AG09309 (cell line): Measurements from ENCODE around the gene GNAI1.

Experiments used
- DNase-seq: peaks from one replicate; pipeline ENCODE4 v3.0.0-alpha.2; 2010; ENCODE audit warnings: low read depth
- H3K4me3 ChIP-seq: 2 replicates; pipeline ENCODE4 v1.5.1; 2011; ENCODE audit warnings: mild to moderate bottlenecking, low read depth, low read length, moderate library complexity; ENCODE audit not compliant: control insufficient read depth
- TF ChIP-seq, protein P1 (sequence below): IDR thresholded peaks from 2 replicates; pipeline ENCODE4 v1.5.1; 2011; ENCODE audit warnings: mild to moderate bottlenecking, low read depth, low read length, inconsistent platforms; ENCODE audit not compliant: insufficient read depth, control insufficient read depth; ENCODE audit errors: missing control alignments

The GNAI1 gene

DNA sequence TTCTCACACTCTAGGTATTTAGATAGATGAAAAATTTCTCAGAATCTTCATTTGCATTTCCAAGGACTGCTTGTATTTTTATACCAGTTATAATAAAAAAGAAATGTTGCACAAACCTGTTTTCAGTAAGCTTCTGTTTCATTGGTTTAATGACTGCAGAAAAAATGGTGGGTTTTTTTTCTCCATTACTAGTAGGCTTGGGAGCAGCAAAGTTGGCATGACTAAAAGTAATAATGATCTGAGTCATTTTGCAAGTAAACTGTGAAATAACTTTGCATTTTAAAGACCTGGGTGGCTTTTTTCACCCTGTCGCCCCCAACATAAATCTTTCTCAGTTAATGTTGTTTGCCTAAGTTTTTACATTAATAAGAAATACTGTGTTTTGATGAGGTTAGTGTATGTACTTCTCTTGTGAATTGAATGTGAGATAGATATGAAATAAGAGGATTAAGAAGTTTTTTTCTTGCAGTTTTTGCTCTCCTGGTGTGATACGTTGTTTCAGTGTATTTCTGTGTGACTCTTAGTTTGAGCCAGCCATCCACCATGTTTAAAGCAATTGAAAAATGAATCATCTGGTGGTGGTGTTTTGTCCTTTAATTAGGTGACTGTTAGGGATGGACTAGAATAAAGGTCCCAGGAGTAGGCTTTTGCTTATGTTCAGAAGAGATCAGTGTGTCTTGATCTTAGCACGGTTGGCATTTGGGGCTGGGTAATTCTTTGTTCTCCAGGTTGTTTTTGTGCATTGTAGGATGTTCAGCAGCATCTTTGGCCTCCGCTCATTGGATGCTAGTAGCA, 1.8 kb downstream of the GNAI1 start:
- DNase-seq, result no peak
- TF ChIP-seq, protein P1, sequence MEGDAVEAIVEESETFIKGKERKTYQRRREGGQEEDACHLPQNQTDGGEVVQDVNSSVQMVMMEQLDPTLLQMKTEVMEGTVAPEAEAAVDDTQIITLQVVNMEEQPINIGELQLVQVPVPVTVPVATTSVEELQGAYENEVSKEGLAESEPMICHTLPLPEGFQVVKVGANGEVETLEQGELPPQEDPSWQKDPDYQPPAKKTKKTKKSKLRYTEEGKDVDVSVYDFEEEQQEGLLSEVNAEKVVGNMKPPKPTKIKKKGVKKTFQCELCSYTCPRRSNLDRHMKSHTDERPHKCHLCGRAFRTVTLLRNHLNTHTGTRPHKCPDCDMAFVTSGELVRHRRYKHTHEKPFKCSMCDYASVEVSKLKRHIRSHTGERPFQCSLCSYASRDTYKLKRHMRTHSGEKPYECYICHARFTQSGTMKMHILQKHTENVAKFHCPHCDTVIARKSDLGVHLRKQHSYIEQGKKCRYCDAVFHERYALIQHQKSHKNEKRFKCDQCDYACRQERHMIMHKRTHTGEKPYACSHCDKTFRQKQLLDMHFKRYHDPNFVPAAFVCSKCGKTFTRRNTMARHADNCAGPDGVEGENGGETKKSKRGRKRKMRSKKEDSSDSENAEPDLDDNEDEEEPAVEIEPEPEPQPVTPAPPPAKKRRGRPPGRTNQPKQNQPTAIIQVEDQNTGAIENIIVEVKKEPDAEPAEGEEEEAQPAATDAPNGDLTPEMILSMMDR, result no peak
- peak overlapping the region; percentile 97 for H3K4me3 ChIP-seq

DNA sequence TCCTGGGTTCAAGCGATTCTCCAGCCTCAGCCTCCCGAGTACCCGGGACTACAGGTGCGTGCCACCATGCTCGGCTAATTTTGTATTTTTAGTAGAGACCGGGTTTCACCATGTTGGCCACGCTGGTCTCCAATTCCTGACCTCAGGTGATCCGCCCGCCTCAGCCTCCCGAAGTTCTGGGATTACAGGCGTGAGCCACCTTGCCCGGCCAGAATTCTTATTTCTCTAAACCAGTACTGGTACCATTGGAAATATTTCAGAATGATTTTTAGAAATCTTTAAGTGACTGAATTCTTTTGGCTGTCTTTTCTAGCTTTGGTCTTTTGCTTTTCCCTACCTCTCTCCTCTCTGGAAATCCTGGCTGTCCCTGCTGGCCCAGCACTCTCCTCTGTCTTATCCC, 2.8 kb downstream of the GNAI1 start:
- TF ChIP-seq, protein P1, result no peak
- H3K4me3 ChIP-seq, result no peak overlapping the region
- DNase-seq, result no peak

DNA sequence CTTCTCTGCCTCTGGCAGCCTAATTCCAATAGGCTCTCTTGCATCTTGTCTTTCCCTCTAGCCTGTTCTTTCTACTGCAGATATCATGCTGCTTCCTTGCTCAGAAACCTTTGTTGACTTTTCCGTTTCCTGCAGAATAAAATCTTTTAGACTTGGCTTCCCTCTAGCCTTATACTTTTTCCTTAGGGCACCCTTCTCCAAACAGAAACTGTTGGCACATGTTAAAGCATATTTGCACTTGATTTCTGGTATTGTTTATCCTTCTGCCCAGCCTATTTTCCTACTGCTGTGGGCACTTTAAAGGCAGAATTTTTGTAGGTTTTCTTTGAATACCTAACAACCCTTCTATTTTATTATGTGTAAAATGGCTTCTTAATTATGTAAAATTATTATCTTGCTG, 4.6 kb downstream of the GNAI1 start:
- H3K4me3 ChIP-seq, result no peak overlapping the region
- TF ChIP-seq, protein P1, result no peak
- no peak for DNase-seq

DNA sequence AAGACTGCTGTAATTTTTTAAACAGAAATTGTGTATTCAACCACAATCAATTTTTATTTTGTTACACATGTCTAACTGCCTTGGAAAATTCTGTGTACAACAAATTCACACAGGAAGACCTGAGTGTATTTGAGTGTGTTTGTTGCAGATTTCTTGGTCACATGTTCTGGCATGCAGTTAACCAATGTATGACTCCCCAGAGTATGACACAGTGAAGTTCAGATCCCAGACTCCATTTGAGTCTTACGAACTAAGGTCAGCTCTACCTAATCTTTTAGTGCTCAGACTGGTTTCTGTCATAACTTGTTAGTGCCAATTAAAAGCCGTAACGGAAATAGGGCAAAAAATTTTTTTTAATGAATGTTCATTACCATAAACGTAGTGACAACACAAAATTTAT, 5.8 kb downstream of the GNAI1 start:
- TF ChIP-seq, protein P1, result no peak
- H3K4me3 ChIP-seq, result no peak overlapping the region
- DNase-seq, result no peak

DNA sequence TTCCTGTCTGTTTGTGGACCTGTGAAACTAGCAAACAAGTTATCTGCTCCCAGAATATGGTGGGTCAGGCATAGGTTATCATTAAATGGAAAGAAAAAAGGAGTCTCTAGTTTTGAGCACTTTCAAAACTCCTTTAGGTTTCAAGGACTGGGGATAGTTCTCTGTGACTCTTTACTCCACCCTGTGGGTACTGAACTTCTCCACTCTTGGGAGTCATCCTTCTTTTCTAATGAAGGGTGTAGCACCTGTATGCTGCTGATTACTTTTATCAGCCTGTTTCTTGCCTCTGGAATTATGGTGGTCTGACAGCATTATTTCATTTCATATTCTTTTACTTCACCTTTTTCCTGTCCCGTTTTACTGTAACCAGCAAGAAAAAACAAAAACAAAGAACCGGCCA, 6.7 kb downstream of the GNAI1 start:
- no peak for DNase-seq
- TF ChIP-seq, protein P1, result no peak
- no peak overlapping the region for H3K4me3 ChIP-seq

DNA sequence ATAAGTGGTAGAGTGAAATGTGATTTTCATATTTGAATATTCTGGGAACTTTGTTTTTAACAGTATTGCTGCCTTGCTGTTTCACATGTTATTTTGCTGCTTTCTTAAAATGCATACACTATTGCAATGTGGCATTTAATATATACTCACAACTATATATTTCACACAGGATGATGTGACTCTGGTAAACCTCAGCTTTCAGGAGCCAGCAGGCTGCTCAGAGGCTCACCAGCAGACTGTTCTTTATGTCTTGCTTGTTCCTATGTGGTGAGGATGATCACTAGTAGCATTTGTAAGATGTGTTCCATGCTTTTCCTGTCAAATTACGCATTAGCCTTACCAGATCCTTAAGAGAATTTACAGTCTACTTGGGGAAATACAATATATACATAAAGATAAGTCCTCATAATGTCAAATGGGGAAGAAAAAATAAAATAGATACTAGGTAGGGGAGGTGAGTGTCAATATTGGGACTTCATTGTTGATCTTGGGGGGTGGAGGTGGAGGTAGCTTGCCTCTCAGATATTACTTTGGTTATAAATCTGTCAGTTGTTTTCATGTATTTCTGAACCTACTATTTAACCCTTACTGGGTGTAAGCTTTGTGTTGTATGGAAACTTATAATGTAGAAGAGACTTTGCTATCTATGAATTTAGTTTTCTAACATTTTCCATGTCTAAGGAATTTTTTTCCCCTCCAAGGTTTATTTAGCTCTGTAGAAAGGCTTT, 8.4 kb downstream of the GNAI1 start:
- DNase-seq, result no peak
- H3K4me3 ChIP-seq, result no peak overlapping the region
- TF ChIP-seq, protein P1, result no peak
